GM18868 (cell line): ENCODE measurements around the gene GFPT2.

Experiments used
- ATAC-seq: cut with Tn5 transposase; IDR thresholded peaks from one replicate; pipeline ENCODE4 v1.9.1; 2021; ENCODE audit warnings: mild to moderate bottlenecking, moderate library complexity; ENCODE audit not compliant: unreplicated experiment

GFPT2 gene

GRCh38 chr5:180353048-180353979 lies at the start of gene GFPT2:
Gene GFPT2, minus strand, starts transcription at chr5:180353336. Its CDS starts 119 bp downstream, at chr5:180353217.
- peak; percentile 82 for ATAC-seq

- no peak for ATAC-seq
Observed at GRCh38 chr5:180402716-180403115, 49.6 kb upstream of the GFPT2 start.

- no peak for ATAC-seq
Observed at GRCh38 chr5:180401229-180401907, 48.2 kb upstream of the GFPT2 start.

- ATAC-seq = no peak
Observed at GRCh38 chr5:180400416-180400815, 47.3 kb upstream of the GFPT2 start.

- no peak for ATAC-seq
Observed at GRCh38 chr5:180399401-180400215, 46.5 kb upstream of the GFPT2 start.

GRCh38 chr5:180396926-180397325 lies 43.8 kb upstream of the GFPT2 start:
- no peak for ATAC-seq

GRCh38 chr5:180395540-180396274 lies 42.6 kb upstream of the GFPT2 start:
- ATAC-seq = no peak

GRCh38 chr5:180394031-180394636 lies 41.0 kb upstream of the GFPT2 start:
- ATAC-seq = no peak

GRCh38 chr5:180391276-180391675 lies 38.1 kb upstream of the GFPT2 start:
- no peak for ATAC-seq

- ATAC-seq = no peak
Observed at GRCh38 chr5:180390441-180391190, 37.5 kb upstream of the GFPT2 start.

GRCh38 chr5:180389252-180390101 lies 36.3 kb upstream of the GFPT2 start:
- ATAC-seq = no peak

GRCh38 chr5:180387798-180388197 lies 34.7 kb upstream of the GFPT2 start:
- no peak for ATAC-seq

- ATAC-seq = no peak
Observed at GRCh38 chr5:180382926-180383325, 29.8 kb upstream of the GFPT2 start.

- ATAC-seq = no peak
Observed at GRCh38 chr5:180381851-180382480, 28.8 kb upstream of the GFPT2 start.

- ATAC-seq = no peak
Observed at GRCh38 chr5:180381428-180381827, 28.3 kb upstream of the GFPT2 start.

- ATAC-seq = no peak
Observed at GRCh38 chr5:180380856-180381255, 27.7 kb upstream of the GFPT2 start.

GRCh38 chr5:180380441-180380840 lies 27.3 kb upstream of the GFPT2 start:
- no peak for ATAC-seq
